BLaER1 (cell line): ENCODE results near the gene RHCG.
A peak's percentile ranks its signal among the peaks of the same experiment; 100 is the strongest.

Experiments
- H3K27ac ChIP-seq: shearing (Covaris generic); formaldehyde crosslinking; 2 replicates; pipeline ENCODE4 v1.8.1; 2022
- H3K27me3 ChIP-seq: shearing (Covaris generic); formaldehyde crosslinking; 2 replicates; pipeline ENCODE4 v1.8.1; 2022
- H3K36me3 ChIP-seq: shearing (Covaris generic); formaldehyde crosslinking; 2 replicates; pipeline ENCODE4 v1.8.1; 2022
- H3K4me1 ChIP-seq: shearing (Covaris generic); formaldehyde crosslinking; 2 replicates; pipeline ENCODE4 v1.8.1; 2022
- H3K4me2 ChIP-seq: shearing (Covaris generic); formaldehyde crosslinking; 2 replicates; pipeline ENCODE4 v1.8.1; 2022
- H3K4me3 ChIP-seq: shearing (Covaris generic); formaldehyde crosslinking; 2 replicates; pipeline ENCODE4 v1.8.1; 2022
- H3K9ac ChIP-seq: shearing (Covaris generic); formaldehyde crosslinking; 2 replicates; pipeline ENCODE4 v1.8.1; 2022
- H3K9me3 ChIP-seq: shearing (Covaris generic); formaldehyde crosslinking; 2 replicates; pipeline ENCODE4 v1.8.1; 2022
- H4K20me1 ChIP-seq: shearing (Covaris generic); formaldehyde crosslinking; 2 replicates; pipeline ENCODE4 v1.8.1; 2022
- Cebpa-rat ChIP-seq: shearing (Covaris generic); IDR thresholded peaks from 2 replicates; pipeline ENCODE4 v1.8.1; 2022

Gene RHCG

GRCh38 chr15:89460048-89460447, 36.3 kb downstream of the RHCG start:
- Histone ChIP-seq H3K4me1 (no peaks in the 10 kb centered on the region), H3K9ac (no peak overlapping the region), H3K4me2 (no peak overlapping the region), H3K36me3 (no peaks in the 10 kb centered on the region), H3K27ac (no peak overlapping the region), H3K9me3 (peaks cover 14% of the 10 kb centered on the region), H4K20me1 (no peaks in the 10 kb centered on the region), H3K4me3 (no peak overlapping the region), H3K27me3 (no peaks in the 10 kb centered on the region)
- TF ChIP-seq Cebpa-rat = no peak

- no peaks in the 10 kb centered on the region for H3K36me3 ChIP-seq
- TF ChIP-seq Cebpa-rat = no peak
- H3K27ac ChIP-seq = no peak overlapping the region
- H3K4me3 ChIP-seq = no peak overlapping the region
- peaks cover 14% of the 10 kb centered on the region for H3K9me3 ChIP-seq
- no peak overlapping the region for H3K4me2 ChIP-seq
- no peaks in the 10 kb centered on the region for H3K4me1 ChIP-seq
- no peaks in the 10 kb centered on the region for H3K27me3 ChIP-seq
- no peak overlapping the region for H3K9ac ChIP-seq
- H4K20me1 ChIP-seq = no peaks in the 10 kb centered on the region
Measured at GRCh38 chr15:89459271-89460038, 36.9 kb downstream of the RHCG start.

GRCh38 chr15:89458440-89458839, 37.9 kb downstream of the RHCG start:
- Histone ChIP-seq H3K27ac (no peak overlapping the region), H3K27me3 (no peaks in the 10 kb centered on the region)
- TF ChIP-seq Cebpa-rat = no peak

GRCh38 chr15:89457086-89457485, 39.3 kb downstream of the RHCG start:
- H3K4me3 ChIP-seq = no peak overlapping the region
- no peaks in the 10 kb centered on the region for H3K27me3 ChIP-seq
- H3K9me3 ChIP-seq = peaks cover 14% of the 10 kb centered on the region
- no peaks in the 10 kb centered on the region for H3K36me3 ChIP-seq
- no peak for TF ChIP-seq Cebpa-rat
- H3K9ac ChIP-seq = no peak overlapping the region
- H3K27ac ChIP-seq = no peak overlapping the region
- H3K4me2 ChIP-seq = no peak overlapping the region
- H4K20me1 ChIP-seq = no peaks in the 10 kb centered on the region
- peaks cover 8% of the 10 kb centered on the region for H3K4me1 ChIP-seq

More at GRCh38 chr15:89458440-89458839, 37.9 kb downstream of the RHCG start:
- no peak overlapping the region for H3K9ac ChIP-seq
- H3K4me3 ChIP-seq = no peak overlapping the region
- H4K20me1 ChIP-seq = no peaks in the 10 kb centered on the region
- H3K4me2 ChIP-seq = no peak overlapping the region
- H3K36me3 ChIP-seq = no peaks in the 10 kb centered on the region
- peaks cover 14% of the 10 kb centered on the region for H3K9me3 ChIP-seq
- no peaks in the 10 kb centered on the region for H3K4me1 ChIP-seq

- peaks cover 8% of the 10 kb centered on the region for H3K4me1 ChIP-seq
- H3K4me3 ChIP-seq = no peak overlapping the region
- H3K36me3 ChIP-seq = no peaks in the 10 kb centered on the region
- H3K4me2 ChIP-seq = no peak overlapping the region
- H3K27me3 ChIP-seq = 0 out of 2 replicates have a peak, but pooled peaks cover under 1% of the 10 kb centered on the region
- no peak for TF ChIP-seq Cebpa-rat
- H3K9me3 ChIP-seq = peaks cover 14% of the 10 kb centered on the region
- H4K20me1 ChIP-seq = no peaks in the 10 kb centered on the region
- H3K27ac ChIP-seq = no peak overlapping the region
- H3K9ac ChIP-seq = no peak overlapping the region
Measured at GRCh38 chr15:89455535-89455934, 40.8 kb downstream of the RHCG start.

- Histone ChIP-seq H3K36me3 (no peaks in the 10 kb centered on the region), H3K27me3 (0 out of 2 replicates have a peak, but pooled peaks cover 6% of the 10 kb centered on the region), H3K4me1 (peaks cover 8% of the 10 kb centered on the region), H3K4me3 (no peak overlapping the region), H3K4me2 (peak overlapping the region; percentile 16; the same call in 1 of the 2 replicates), H3K9me3 (peaks cover 12% of the 10 kb centered on the region), H3K9ac (no peak overlapping the region), H4K20me1 (no peaks in the 10 kb centered on the region), H3K27ac (no peak overlapping the region)
- no peak for TF ChIP-seq Cebpa-rat
Measured at GRCh38 chr15:89452330-89452836, 44.0 kb downstream of the RHCG start.

- H3K9ac ChIP-seq = no peak overlapping the region
- no peak overlapping the region for H3K27ac ChIP-seq
- no peaks in the 10 kb centered on the region for H4K20me1 ChIP-seq
- H3K4me3 ChIP-seq = no peak overlapping the region
- TF ChIP-seq Cebpa-rat = no peak
- no peaks in the 10 kb centered on the region for H3K36me3 ChIP-seq
- H3K9me3 ChIP-seq = peaks cover 6% of the 10 kb centered on the region
- H3K27me3 ChIP-seq = 0 out of 2 replicates have a peak, but pooled peaks cover 6% of the 10 kb centered on the region
- no peak overlapping the region for H3K4me2 ChIP-seq
- H3K4me1 ChIP-seq = peaks cover 8% of the 10 kb centered on the region
Measured at GRCh38 chr15:89451846-89452245, 44.5 kb downstream of the RHCG start.

GRCh38 chr15:89450076-89451006, 46.0 kb downstream of the RHCG start:
- 0 out of 2 replicates have a peak, but pooled peaks cover 6% of the 10 kb centered on the region for H3K27me3 ChIP-seq

GRCh38 chr15:89448825-89449224, 47.6 kb downstream of the RHCG start:
- Histone ChIP-seq H3K27ac (no peak overlapping the region), H3K36me3 (no peaks in the 10 kb centered on the region), H3K4me3 (no peak overlapping the region), H3K9ac (no peak overlapping the region), H3K27me3 (0 out of 2 replicates have a peak, but pooled peaks cover 6% of the 10 kb centered on the region), H3K9me3 (no peaks in the 10 kb centered on the region), H3K4me1 (peaks cover 23% of the 10 kb centered on the region), H3K4me2 (no peak overlapping the region), H4K20me1 (no peaks in the 10 kb centered on the region)
- TF ChIP-seq Cebpa-rat = no peak

More at GRCh38 chr15:89450076-89451006, 46.0 kb downstream of the RHCG start:
- Histone ChIP-seq H3K4me2 (no peak overlapping the region), H3K9me3 (no peaks in the 10 kb centered on the region), H3K36me3 (no peaks in the 10 kb centered on the region), H4K20me1 (no peaks in the 10 kb centered on the region), H3K4me1 (peaks cover 8% of the 10 kb centered on the region), H3K4me3 (no peak overlapping the region), H3K9ac (no peak overlapping the region), H3K27ac (no peak overlapping the region)
- no peak for TF ChIP-seq Cebpa-rat
